Epithelial cell of esophagus (primary cell): ENCODE data around the gene WDR91.

Source experiments
- DNase-seq: peaks from one replicate; pipeline ENCODE4 v3.0.0; 2010; ENCODE audit warnings: low read depth
- H3K4me3 ChIP-seq: 2 replicates; pipeline ENCODE4 v1.5.1; 2011; ENCODE audit warnings: mild to moderate bottlenecking, low read length, control low read depth
- TF ChIP-seq, protein P1 (sequence below): IDR thresholded peaks from 2 replicates; pipeline ENCODE4 v1.5.1; 2011; ENCODE audit warnings: low read depth, mild to moderate bottlenecking, low read length, control low read depth, inconsistent platforms; ENCODE audit not compliant: insufficient read depth; ENCODE audit errors: missing control alignments

The WDR91 gene

DNA sequence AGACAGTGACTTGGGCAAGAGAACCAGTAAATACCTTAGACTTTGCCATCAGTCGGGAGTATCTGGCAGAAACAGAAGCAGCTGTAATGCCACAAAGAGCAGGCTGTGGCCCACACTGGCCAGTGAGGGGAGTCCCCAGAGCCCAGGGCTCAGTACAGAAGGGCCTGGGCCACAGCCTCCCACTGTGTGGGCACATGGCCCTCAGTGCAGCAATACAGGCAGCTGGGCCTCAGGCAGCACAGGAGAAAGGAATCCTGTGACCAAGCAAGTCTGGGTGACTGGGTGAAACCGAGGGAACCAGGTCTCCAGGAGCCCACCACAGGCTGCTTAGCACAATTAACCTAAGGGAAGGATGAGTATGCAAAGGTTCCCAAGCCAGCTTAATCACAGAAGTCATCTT lies 14.0 kb downstream of the WDR91 start:
- TF ChIP-seq, protein P1, sequence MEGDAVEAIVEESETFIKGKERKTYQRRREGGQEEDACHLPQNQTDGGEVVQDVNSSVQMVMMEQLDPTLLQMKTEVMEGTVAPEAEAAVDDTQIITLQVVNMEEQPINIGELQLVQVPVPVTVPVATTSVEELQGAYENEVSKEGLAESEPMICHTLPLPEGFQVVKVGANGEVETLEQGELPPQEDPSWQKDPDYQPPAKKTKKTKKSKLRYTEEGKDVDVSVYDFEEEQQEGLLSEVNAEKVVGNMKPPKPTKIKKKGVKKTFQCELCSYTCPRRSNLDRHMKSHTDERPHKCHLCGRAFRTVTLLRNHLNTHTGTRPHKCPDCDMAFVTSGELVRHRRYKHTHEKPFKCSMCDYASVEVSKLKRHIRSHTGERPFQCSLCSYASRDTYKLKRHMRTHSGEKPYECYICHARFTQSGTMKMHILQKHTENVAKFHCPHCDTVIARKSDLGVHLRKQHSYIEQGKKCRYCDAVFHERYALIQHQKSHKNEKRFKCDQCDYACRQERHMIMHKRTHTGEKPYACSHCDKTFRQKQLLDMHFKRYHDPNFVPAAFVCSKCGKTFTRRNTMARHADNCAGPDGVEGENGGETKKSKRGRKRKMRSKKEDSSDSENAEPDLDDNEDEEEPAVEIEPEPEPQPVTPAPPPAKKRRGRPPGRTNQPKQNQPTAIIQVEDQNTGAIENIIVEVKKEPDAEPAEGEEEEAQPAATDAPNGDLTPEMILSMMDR = no peak
- H3K4me3 ChIP-seq = no peak overlapping the region
- DNase-seq = no peak

GRCh38 chr7:135195968-135196629 lies 15.2 kb downstream of the WDR91 start:
- H3K4me3 ChIP-seq = no peak overlapping the region
- no peak for DNase-seq
- TF ChIP-seq, protein P1 = no peak

GRCh38 chr7:135195156-135195555 lies 16.2 kb downstream of the WDR91 start:
- DNase-seq = no peak
- no peak overlapping the region for H3K4me3 ChIP-seq
- TF ChIP-seq, protein P1 = no peak

DNA sequence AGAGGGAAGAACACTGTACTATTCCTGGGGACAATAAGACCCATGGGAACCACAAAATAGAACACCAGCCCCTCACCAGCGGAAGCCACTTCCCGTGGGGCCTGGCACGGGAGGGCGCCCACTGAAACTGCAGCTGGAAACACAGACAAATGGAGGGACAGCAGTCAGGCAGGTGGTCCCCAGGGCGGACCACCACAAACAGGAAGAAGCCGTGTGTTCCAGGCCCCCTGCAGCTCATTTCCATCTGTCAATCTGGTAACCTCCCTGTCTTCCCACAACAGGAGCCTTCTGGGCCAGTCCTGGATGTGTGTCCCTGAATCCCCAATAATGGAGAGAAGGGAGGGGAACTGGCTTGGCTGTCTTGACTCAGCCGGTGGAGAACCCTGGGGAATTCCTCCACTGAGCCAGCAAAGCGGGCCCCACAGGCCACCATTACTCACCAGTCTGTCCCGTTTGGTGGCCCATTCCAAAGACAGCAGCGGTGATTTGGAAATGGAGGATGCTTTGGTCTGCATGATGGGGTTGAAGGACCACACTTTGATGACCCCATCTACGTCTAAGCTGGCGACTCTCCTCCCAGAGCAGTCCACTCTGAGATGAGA lies 16.7 kb downstream of the WDR91 start:
- TF ChIP-seq, protein P1 = no peak
- no peak overlapping the region for H3K4me3 ChIP-seq
- peak; percentile 55 for DNase-seq

DNA sequence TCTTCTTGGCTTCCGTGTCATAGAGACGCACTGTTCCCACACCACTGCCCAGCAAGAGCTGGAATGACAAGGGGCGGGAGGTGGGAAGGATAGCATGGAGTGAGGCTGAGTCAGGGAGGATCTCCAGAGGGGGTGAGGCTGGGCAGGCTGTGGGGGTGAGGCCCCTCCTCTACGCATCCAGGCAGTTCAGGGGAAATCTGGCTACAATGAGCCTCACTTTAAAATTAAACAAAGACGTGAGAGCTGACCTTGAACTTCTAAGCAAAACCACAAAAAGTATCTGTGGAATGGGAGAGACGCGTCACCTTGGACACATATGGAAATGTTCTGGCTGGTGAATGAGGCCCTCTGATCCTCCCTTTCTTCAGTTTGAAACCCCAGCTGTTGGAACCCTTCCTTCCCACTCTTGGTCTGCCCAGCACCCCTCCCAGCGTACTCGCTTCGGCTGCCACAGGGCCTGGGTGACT lies 17.7 kb downstream of the WDR91 start:
- TF ChIP-seq, protein P1 = no peak
- no peak overlapping the region for H3K4me3 ChIP-seq
- peak; percentile 57 for DNase-seq

DNA sequence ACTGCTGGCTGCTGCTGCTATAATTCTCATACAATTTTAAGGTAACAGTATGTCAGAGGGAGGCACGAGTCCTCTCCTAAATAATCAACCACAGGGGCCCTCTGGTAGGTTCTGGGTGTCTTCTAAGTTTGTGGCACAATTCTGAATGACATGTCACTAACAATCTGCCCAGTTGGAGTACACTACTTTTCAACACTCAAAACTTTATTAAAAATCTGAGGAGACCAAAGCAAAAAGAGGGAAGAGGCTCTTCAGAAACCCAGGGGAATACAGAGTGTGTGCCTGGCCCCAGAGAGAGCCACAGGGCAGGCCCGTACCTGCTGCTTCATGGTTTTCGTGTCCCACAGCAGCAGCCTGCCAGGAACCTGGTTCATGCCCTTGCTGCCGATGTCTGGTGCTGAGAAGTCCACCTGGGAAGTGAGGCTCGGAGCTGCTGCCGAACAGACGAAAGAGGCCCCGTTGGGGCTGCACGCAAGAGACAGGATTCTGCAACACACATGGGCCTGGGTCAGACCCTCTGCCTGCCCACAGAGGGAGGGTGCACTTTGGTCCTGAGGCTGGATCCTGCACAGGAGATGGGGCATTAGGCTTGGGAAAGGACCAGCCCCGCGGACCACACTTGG lies 18.3 kb downstream of the WDR91 start:
- TF ChIP-seq, protein P1 = no peak
- H3K4me3 ChIP-seq = no peak overlapping the region
- peak; percentile 74 for DNase-seq
